Liver (tissue), 3 donors: Measurements from ENCODE around the gene CELF2.

Source experiments
- GABPA ChIP-seq, 2 donors: IDR thresholded peaks in 1 of 2; conservative IDR thresholded peaks in 1 of 2; 2 replicates each; pipeline ENCODE4 v1.6.1; 2016; ENCODE audit warnings: antibody characterized with exemption in 2 of 2, mild to moderate bottlenecking in 1 of 2, moderate library complexity in 1 of 2
- HNF4A ChIP-seq, 2 donors: conservative IDR thresholded peaks; 2 replicates each; pipeline ENCODE4 v1.6.1; 2016; ENCODE audit warnings: antibody characterized with exemption in 2 of 2, mild to moderate bottlenecking in 2 of 2
- RAD21 ChIP-seq, 2 donors: IDR thresholded peaks; 2 replicates each; pipeline ENCODE4 v1.6.1; 2016; ENCODE audit warnings: antibody characterized with exemption in 2 of 2, mild to moderate bottlenecking in 2 of 2
- SP1 ChIP-seq: IDR thresholded peaks from 2 replicates; pipeline ENCODE4 v1.6.1; 2018; ENCODE audit warnings: antibody characterized with exemption, mild to moderate bottlenecking
- TAF1 ChIP-seq: conservative IDR thresholded peaks from 2 replicates; pipeline ENCODE4 v1.6.1; 2016; ENCODE audit warnings: antibody characterized with exemption, mild to moderate bottlenecking
- YY1 ChIP-seq: IDR thresholded peaks from 2 replicates; pipeline ENCODE4 v1.6.1; 2016; ENCODE audit warnings: antibody characterized with exemption, mild to moderate bottlenecking
- TF ChIP-seq, protein P1 (sequence below): fragments of 150-350 bp; IDR thresholded peaks from 2 replicates; pipeline ENCODE4 v1.5.1; 2017; ENCODE audit warnings: improper control_type of control experiment, low read depth, low read length; ENCODE audit not compliant: missing input control
- donor health status: healthy.
- donor health status: healthy.

DNA sequence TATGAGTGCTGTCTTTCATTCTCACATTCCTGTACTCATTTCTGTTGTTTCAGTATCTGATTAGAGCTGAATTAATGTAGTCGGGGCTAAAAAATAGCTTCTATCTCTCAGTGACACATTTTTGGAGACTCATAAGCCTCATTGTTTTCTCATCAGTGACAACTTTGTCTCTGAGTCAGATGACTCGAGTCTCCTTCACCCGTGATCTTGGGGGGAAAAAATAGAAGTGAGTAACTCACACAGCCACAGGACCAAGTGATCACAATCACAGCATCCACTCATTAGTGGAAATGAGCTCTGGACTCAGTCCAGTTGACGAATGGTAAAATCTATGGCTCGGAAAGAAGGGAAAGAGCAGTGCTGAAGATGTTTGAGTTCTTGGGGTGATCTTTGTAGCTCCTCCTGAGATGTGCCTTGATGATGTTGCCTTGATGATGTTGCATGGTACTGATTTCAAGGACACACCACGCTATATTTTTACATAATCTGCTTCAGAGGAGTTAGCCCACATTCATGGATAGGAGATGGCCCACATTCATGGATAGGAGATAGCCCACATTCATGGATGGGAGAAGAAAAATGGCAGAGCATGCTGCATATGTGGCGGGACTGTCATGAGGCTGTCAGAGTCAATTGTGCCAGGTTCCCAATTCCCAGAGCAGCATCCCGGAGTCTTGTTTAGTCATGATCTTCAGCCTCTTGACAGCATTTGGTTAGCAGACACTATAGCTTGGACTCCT lies 214.7 kb downstream of the CELF2 start:
- TF ChIP-seq, protein P1, sequence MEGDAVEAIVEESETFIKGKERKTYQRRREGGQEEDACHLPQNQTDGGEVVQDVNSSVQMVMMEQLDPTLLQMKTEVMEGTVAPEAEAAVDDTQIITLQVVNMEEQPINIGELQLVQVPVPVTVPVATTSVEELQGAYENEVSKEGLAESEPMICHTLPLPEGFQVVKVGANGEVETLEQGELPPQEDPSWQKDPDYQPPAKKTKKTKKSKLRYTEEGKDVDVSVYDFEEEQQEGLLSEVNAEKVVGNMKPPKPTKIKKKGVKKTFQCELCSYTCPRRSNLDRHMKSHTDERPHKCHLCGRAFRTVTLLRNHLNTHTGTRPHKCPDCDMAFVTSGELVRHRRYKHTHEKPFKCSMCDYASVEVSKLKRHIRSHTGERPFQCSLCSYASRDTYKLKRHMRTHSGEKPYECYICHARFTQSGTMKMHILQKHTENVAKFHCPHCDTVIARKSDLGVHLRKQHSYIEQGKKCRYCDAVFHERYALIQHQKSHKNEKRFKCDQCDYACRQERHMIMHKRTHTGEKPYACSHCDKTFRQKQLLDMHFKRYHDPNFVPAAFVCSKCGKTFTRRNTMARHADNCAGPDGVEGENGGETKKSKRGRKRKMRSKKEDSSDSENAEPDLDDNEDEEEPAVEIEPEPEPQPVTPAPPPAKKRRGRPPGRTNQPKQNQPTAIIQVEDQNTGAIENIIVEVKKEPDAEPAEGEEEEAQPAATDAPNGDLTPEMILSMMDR, result no peak
- TF ChIP-seq HNF4A (conservative IDR thresholded peaks at IDR 0.05) (no peak), TAF1 (no peak), RAD21 (IDR thresholded peaks at IDR 0.05) (no peak), GABPA (IDR thresholded peaks at IDR 0.05 in 1 of 2, conservative IDR thresholded peaks at IDR 0.05 in 1 of 2) (no peak), YY1 (no peak), SP1 (no peak)
